SJSA1 (cell line): ENCODE measurements around the gene PDE3A. TPM values are rescaled to one million over a fixed set of nuclear protein-coding genes. Genes with fewer than 3 reads are reported as not detected.
A peak's percentile ranks its signal among the peaks of the same experiment; 100 is the strongest.

Experiments
- DNase-seq, 2 experiments: peaks; one replicate each; pipeline ENCODE4 v3.0.0-alpha.2; 2015 to 2020; ENCODE audit warnings: low spot score in 2 of 2, low read depth in 1 of 2
- H3K27ac ChIP-seq: fragments of 250-450 bp; sonication (Bioruptor Pico); 2 replicates; pipeline ENCODE4 v1.5.1; 2020; ENCODE audit warnings: mild to moderate bottlenecking, moderate library complexity
- H3K27me3 ChIP-seq: fragments of 250-450 bp; sonication (Bioruptor Pico); replicated peaks from 2 replicates; pipeline ENCODE4 v1.5.1; 2020; ENCODE audit warnings: mild to moderate bottlenecking, moderate library complexity
- H3K36me3 ChIP-seq: fragments of 250-450 bp; sonication (Bioruptor Pico); 2 replicates; pipeline ENCODE4 v1.5.1; 2020; ENCODE audit warnings: mild to moderate bottlenecking
- H3K4me1 ChIP-seq: fragments of 250-450 bp; sonication (Bioruptor Pico); replicated peaks from 2 replicates; pipeline ENCODE4 v1.6.1; 2021; ENCODE audit warnings: mild to moderate bottlenecking
- H3K4me3 ChIP-seq: fragments of 250-450 bp; sonication (Bioruptor Pico); 2 replicates; pipeline ENCODE4 v1.5.1; 2020; ENCODE audit warnings: mild to moderate bottlenecking
- H3K9me3 ChIP-seq: fragments of 250-450 bp; sonication (Bioruptor Pico); replicated peaks from 2 replicates; pipeline ENCODE4 v1.5.1; 2020; ENCODE audit warnings: mild to moderate bottlenecking
- total RNA-seq: library from RNA; depleted of rRNA; stranded (reverse); fragments of >200 nt; shearing (Covaris generic); gene quantifications from 2 replicates; pipeline ENCODE4 v1.2.3, GENCODE V29; 2014

PDE3A gene
- total RNA-seq, 1 experiment from 2014 or later = 0.13 TPM

DNA sequence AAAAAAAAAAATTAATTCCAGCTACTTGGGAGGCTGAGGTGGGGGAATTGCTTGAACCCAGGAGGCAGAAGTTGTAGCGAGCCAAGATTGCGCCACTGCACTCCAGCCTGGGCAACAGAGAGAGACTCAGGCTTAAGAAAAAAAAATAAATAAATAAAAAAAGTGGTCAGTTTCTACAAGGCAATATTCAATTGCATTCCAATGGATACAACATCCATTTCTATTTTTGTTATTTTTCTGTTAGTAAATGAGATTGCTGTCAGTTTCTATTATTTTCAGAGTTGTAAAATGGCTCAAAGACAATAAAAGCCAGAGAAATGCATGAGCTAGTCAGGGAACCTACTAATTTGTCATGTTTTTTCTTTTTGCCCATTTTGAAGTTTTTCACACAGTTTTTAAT is 119.2 kb downstream of the PDE3A start:
- Histone ChIP-seq H3K27ac (no peak overlapping the region), H3K9me3 (no peaks in the 10 kb centered on the region), H3K4me3 (no peak overlapping the region), H3K4me1 (peaks cover 19% of the 10 kb centered on the region), H3K27me3 (no peaks in the 10 kb centered on the region), H3K36me3 (no peaks in the 10 kb centered on the region)
- no peak for DNase-seq

DNA sequence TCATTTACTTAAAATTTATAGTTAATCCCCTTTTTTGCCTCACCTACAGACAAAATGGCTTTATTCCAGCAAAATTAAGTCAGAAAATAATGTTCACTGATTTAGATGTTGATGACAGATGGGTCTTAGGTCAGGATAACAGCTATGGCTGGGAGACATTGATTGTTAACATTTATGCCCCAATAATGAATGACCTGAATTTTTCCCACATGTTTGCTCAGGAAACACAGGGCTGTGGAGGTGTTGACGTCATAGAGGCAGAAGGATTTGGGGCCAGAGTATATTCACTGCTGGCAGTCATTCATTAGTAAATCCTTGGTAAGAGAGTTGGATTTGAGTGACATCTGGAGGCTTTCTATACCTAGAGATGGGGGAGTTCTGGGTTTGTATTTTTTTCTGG is 121.3 kb downstream of the PDE3A start:
- no peak overlapping the region for H3K27ac ChIP-seq
- H3K4me3 ChIP-seq = no peak overlapping the region
- H3K36me3 ChIP-seq = no peaks in the 10 kb centered on the region
- H3K9me3 ChIP-seq = no peaks in the 10 kb centered on the region
- no peaks in the 10 kb centered on the region for H3K27me3 ChIP-seq
- peaks cover 34% of the 10 kb centered on the region for H3K4me1 ChIP-seq
- no peak for DNase-seq

DNA sequence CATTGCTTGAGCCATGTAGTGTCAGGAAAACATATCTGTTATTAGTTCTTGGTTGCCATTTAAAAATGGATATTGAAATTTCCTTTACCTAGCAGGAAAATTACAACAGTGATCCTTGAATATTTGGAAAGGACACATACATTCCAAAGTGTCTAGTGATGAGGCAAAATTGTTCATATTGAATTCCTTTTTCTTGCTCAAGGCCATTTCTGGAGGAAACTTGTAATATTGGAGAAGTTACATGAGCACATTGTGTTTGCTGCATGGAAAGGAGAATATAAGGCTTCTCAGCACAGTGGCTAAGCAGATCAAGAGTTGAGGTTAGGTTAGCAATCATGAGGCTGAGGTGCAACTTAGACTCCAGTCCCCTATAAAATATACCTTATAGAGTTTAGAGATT is 121.9 kb downstream of the PDE3A start:
- DNase-seq = no peak
- no peak overlapping the region for H3K4me3 ChIP-seq
- peaks cover 34% of the 10 kb centered on the region for H3K4me1 ChIP-seq
- H3K27ac ChIP-seq = no peak overlapping the region
- H3K36me3 ChIP-seq = no peaks in the 10 kb centered on the region
- H3K27me3 ChIP-seq = no peaks in the 10 kb centered on the region
- no peaks in the 10 kb centered on the region for H3K9me3 ChIP-seq

DNA sequence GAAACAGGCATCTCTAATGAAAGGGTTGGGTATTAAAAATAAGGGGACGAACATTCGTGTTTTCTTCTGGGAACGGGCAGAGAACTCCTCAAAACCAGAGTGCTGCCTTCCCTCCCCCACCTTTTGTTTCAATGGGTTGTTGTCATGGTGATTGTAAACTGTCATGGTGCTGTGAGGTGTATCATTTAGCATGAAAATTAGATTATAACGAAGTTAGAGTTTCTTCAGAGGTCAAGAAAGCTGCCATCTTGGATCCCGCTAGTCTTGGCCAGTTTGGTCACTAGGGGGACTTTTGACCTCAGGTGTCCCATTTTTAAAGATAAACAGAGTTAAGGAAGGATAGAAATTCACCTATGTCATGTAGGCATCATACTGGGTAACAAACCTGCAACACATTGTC is 123.0 kb downstream of the PDE3A start:
- Histone ChIP-seq H3K36me3 (no peaks in the 10 kb centered on the region), H3K27me3 (no peaks in the 10 kb centered on the region), H3K4me3 (no peak overlapping the region), H3K27ac (no peak overlapping the region), H3K4me1 (peaks cover 32% of the 10 kb centered on the region), H3K9me3 (no peaks in the 10 kb centered on the region)
- no peak for DNase-seq

DNA sequence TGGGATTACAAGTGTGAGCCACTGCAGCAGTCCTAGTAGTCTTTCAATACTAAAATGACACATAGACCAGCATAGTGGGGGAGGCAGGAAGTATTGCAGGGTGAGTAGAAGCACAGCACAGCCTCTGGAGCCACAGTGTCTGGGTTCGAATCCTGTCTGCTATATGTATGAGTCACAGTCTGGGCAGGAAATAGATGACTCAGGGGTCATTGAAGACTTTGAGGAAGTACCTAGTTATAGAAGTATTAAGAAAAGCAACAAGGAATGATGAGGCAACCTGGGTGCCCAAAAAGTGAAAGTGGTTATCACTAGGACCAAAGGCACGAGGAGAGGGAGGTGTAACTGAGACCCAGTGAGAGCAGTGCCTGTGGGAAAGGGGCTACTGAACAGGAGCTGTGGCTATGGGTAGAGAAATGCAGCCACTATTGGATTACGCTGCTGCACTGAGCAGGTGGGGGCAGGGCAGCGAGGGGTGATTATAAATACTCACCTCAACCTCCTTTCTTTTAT is 124.0 kb downstream of the PDE3A start:
- Histone ChIP-seq H3K4me3 (no peak overlapping the region), H3K27me3 (no peaks in the 10 kb centered on the region), H3K4me1 (peaks cover 24% of the 10 kb centered on the region), H3K27ac (peak overlapping the region; percentile 35), H3K36me3 (no peaks in the 10 kb centered on the region), H3K9me3 (no peaks in the 10 kb centered on the region)
- peak; percentile 70 to 77 for DNase-seq

DNA sequence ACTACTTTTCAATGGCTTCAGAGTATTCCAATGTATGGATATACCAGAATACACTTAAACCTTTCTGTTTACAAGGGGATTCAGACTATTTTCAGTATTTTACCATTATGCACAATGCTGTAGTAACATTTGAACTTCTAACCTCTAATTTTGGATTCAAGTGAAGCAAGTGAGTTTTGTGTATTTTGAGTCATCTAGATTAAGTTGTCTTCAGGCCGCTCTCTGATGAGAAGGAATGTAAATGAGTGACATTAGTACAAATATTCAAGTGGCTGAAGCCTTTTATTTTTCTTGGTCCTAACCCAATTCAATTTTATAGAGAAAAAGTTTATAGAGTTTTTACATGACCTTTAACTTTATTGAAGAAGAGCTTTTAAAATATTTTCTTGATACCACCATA is 125.6 kb downstream of the PDE3A start:
- Histone ChIP-seq H3K36me3 (no peaks in the 10 kb centered on the region), H3K9me3 (no peaks in the 10 kb centered on the region), H3K27ac (no peak overlapping the region), H3K4me1 (peaks cover 24% of the 10 kb centered on the region), H3K27me3 (no peaks in the 10 kb centered on the region), H3K4me3 (no peak overlapping the region)
- DNase-seq = peak in 1 of 2 experiments; percentile 11

DNA sequence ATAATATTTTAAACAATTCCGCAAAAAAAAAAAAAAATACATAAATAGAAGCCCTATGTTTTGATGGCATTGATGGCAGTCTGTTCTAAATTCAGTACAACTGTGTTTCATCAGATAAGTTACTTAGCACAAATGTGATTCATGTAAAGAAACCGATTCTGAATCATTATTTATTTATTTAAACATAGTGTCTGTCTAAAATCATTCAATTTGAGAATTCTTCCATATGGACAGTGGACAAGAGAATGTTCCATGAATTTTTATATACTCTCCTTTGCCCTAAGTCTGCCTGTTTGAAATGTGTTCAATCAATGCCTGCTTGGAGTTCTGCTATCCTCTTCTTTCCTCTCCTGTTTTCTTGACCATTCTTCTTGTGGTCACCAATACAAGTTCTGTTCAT is 126.5 kb downstream of the PDE3A start:
- H3K27ac ChIP-seq = no peak overlapping the region
- H3K9me3 ChIP-seq = no peaks in the 10 kb centered on the region
- no peak for DNase-seq
- H3K4me1 ChIP-seq = peaks cover 24% of the 10 kb centered on the region
- H3K36me3 ChIP-seq = no peaks in the 10 kb centered on the region
- H3K27me3 ChIP-seq = no peaks in the 10 kb centered on the region
- no peak overlapping the region for H3K4me3 ChIP-seq

DNA sequence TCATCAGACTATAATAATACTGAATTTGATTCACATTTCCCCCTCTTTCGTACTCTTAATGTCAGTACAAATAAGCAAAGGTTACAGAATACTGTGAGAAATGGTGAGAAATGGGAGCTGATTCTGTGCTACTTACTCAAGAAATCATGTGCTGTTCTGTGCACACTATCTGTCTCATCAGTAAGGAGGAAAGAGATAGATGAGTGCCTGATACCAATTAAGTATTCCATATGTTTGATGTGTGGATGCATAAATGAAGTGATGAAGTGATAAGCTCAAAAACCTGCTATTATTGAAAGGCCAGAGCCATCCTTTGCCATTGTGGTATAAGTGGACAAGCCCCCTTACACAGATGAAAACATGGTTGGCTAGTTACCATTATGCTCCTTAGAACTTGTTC is 127.7 kb downstream of the PDE3A start:
- H3K4me1 ChIP-seq = peaks cover 24% of the 10 kb centered on the region
- H3K9me3 ChIP-seq = no peaks in the 10 kb centered on the region
- no peak overlapping the region for H3K4me3 ChIP-seq
- DNase-seq = no peak
- H3K36me3 ChIP-seq = no peaks in the 10 kb centered on the region
- no peaks in the 10 kb centered on the region for H3K27me3 ChIP-seq
- H3K27ac ChIP-seq = no peak overlapping the region

DNA sequence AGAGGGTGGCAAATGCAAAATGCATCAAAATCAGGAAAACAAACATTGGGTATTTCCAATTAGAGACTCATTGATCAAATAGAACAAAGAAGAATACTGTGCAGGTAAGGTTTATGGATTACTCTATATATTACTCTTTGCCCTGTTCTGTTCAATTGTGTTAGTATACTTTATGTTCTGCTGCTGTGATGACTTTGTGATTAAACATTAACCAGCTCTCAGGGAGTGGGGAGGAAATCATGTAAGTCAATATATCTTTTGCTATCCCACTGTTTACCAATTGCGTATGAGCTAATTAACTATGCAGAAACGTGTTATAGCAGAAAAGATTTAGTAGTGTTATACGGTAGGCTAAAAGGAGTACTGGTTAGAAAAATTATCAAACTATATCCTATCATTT is 129.4 kb downstream of the PDE3A start:
- Histone ChIP-seq H3K4me1 (peaks cover 13% of the 10 kb centered on the region), H3K27me3 (no peaks in the 10 kb centered on the region), H3K36me3 (no peaks in the 10 kb centered on the region), H3K9me3 (no peaks in the 10 kb centered on the region), H3K4me3 (no peak overlapping the region), H3K27ac (no peak overlapping the region)
- no peak for DNase-seq

DNA sequence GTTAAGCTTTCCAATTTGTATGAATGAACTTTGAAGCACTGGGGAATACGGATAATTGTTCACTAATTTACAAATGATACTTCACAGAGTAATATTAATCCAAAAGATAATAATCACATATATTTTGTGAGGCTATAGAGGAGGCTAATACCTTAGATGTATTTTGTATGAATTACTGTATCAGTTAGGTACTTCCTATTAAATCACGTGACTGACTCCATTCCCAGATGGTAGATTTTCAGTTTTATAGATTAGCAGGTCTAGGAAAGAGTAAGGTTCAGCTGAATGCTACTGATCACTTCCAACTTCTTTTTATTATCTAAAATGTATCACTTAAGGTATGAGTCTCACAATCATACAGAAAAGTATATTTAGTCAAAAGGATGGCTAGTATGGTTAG is 133.6 kb downstream of the PDE3A start:
- Histone ChIP-seq H3K4me3 (no peak overlapping the region), H3K36me3 (no peaks in the 10 kb centered on the region), H3K9me3 (no peaks in the 10 kb centered on the region), H3K27me3 (no peaks in the 10 kb centered on the region), H3K27ac (no peak overlapping the region), H3K4me1 (no peaks in the 10 kb centered on the region)
- DNase-seq = no peak

DNA sequence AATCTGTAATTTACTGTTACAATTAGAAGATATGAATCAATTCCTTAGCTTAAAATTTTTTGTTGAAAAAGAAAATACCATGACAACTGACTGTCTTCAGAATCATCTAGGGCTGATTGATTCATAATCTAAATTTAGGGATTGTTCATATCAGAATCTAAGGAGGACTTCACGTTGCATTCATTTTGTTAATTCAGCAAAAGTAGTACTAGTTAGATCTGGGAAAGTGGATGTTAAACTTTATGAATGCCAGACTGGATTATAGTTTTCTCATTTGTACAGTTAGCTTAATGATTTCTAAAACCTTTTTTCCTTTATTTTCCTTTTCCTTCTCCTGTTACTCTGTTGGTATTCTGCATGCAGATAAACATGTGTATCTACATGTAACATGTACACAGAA is 135.5 kb downstream of the PDE3A start:
- no peak overlapping the region for H3K27ac ChIP-seq
- H3K4me3 ChIP-seq = no peak overlapping the region
- H3K9me3 ChIP-seq = no peaks in the 10 kb centered on the region
- no peaks in the 10 kb centered on the region for H3K36me3 ChIP-seq
- no peaks in the 10 kb centered on the region for H3K27me3 ChIP-seq
- H3K4me1 ChIP-seq = no peaks in the 10 kb centered on the region
- no peak for DNase-seq

DNA sequence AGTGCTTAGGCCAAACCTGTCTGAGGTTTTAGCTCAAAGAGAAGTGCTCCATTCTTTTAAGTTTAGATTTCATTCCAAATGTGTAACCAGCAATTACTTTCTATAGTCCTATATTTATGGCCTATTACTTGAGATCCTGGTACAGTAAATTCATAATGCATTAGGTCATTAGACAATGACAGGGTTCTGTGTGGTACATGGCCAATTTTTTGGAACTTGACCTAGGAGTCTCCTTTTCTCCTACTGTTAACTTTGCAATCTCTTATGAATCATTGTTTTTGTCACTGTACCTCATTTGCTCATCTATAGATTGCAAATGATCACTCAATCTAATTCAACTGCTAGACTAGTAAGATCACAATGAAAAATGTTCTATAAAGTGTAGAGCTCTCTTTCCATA is 136.7 kb downstream of the PDE3A start:
- Histone ChIP-seq H3K9me3 (no peaks in the 10 kb centered on the region), H3K27me3 (no peaks in the 10 kb centered on the region; the same call in 1 of the 2 replicates), H3K4me3 (no peak overlapping the region), H3K4me1 (no peaks in the 10 kb centered on the region), H3K27ac (no peak overlapping the region), H3K36me3 (no peaks in the 10 kb centered on the region)
- DNase-seq = no peak

DNA sequence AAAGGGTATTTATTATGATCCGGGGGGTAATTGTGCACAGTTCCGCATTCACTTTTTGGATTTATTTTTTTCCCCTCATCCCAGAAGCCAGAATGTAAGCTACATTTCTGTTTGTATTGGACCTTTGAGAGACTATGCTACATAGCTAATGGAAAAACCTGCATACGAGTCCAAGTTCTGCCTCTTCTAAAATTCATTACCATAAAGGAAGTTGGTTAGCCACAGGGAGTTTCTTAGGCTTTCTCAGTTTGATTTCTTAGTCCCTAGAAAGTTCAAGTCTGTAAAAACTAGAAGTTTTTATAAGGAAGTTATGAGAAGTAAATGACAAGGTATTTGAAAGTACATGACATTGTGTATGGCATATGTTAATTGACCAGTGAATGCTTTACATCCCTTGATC is 138.7 kb downstream of the PDE3A start:
- Histone ChIP-seq H3K27me3 (no peaks in the 10 kb centered on the region; the same call in 1 of the 2 replicates), H3K9me3 (no peaks in the 10 kb centered on the region), H3K4me1 (no peaks in the 10 kb centered on the region), H3K36me3 (no peaks in the 10 kb centered on the region), H3K27ac (no peak overlapping the region), H3K4me3 (no peak overlapping the region)
- DNase-seq = no peak

DNA sequence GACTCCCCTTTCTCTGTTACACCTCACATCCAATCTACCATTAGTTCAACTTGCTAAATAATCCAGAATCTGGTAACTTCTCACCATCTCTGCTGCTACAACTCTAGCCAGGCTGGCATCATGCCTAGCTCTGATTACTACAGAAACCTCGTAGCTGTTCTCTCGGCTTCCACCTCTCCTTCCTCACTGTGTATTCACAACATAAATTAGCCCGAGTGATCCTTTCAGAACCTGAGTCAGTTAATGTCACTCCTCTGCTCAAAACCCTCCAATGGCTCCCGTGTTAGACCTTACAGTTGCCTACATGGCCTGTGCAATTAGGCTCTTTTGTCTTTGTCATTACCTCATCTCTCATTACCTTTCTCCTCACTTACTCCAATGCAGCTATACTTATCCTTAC is 139.4 kb downstream of the PDE3A start:
- no peak overlapping the region for H3K4me3 ChIP-seq
- no peak overlapping the region for H3K27ac ChIP-seq
- no peaks in the 10 kb centered on the region for H3K4me1 ChIP-seq
- DNase-seq = no peak
- no peaks in the 10 kb centered on the region for H3K36me3 ChIP-seq
- no peaks in the 10 kb centered on the region for H3K9me3 ChIP-seq
- no peaks in the 10 kb centered on the region; the same call in 1 of the 2 replicates for H3K27me3 ChIP-seq

DNA sequence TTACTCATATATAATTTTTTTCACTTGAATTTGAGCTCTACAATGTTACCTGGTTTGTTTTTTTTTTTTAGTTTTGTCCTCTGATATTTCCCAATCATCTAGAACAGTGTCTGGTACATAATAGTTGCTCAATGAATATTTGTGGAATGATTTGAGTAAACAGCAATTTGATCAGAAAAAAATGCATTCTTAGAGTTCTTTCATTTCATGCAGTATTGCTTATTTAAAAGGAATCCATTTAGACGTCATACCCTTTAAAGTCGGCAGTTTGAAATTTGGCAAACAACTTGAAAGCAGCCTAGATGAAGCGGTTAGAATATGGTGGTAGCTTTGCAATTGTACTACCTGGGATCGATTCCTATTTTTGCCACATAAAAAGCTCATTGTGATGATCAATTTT is 140.0 kb downstream of the PDE3A start:
- Histone ChIP-seq H3K4me1 (no peaks in the 10 kb centered on the region), H3K9me3 (no peaks in the 10 kb centered on the region), H3K27ac (no peak overlapping the region), H3K27me3 (no peaks in the 10 kb centered on the region; the same call in 1 of the 2 replicates), H3K4me3 (no peak overlapping the region), H3K36me3 (no peaks in the 10 kb centered on the region)
- no peak for DNase-seq
